ENCODE data around the gene CREB5.

DNA sequence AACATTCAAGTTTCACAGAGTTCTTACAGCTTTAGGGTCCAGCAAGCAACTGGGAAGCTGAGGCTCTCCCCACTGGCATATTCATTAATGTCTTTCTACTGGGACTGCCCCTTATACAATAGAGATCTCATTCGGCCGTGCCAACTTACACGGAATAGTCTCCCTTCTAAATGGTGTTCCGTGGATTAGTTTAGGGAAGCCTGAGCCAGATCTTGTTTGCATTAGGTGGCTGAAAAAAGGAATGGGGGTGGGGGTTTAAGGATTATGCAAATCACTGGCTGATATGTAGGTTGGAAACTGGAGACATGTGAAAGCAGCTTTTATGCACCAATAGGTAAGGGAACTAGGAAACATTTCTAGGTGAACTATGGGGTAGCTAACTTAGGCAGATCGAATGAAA lies 327.5 kb downstream of the CREB5 start:
- TF ChIP-seq EZH2 (IDR thresholded peaks at IDR 0.05; ENCODE audit: borderline replicate concordance, low read depth, low read length, severe bottlenecking) (no peak), CTCF (IDR thresholded peaks at IDR 0.05; ENCODE audit: borderline replicate concordance, extremely low read depth, low read length, poor library complexity, severe bottlenecking) (no peak)

Data from DND-41 (cell line).